Measurements from ENCODE around the gene MS4A12.
"Not testable (repeated sequence)": the region's sequence is repeated elsewhere in the genome, so short reads cannot be mapped to it uniquely, and the experiment has no call there.

DNA sequence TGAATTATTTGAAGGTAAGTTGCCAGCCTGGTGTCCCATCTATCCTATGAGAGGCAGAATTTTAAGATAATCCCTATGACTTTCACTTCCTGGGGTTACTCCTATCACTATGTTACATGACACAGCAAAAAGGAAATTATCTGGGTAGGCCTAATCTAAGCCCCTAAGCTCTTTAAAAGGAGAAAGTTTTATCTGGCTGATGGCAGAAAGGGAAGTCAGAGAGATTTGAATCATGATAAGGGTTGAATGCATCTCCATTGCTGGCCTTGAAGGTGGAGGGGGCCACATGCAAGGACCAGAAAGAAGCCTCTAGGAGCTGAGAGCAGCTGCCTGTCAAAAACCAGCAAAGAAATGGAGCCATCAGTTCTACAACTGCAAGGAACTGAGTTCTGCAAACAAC lies 46.0 kb downstream of the MS4A12 start:
- TF ChIP-seq, protein P1, sequence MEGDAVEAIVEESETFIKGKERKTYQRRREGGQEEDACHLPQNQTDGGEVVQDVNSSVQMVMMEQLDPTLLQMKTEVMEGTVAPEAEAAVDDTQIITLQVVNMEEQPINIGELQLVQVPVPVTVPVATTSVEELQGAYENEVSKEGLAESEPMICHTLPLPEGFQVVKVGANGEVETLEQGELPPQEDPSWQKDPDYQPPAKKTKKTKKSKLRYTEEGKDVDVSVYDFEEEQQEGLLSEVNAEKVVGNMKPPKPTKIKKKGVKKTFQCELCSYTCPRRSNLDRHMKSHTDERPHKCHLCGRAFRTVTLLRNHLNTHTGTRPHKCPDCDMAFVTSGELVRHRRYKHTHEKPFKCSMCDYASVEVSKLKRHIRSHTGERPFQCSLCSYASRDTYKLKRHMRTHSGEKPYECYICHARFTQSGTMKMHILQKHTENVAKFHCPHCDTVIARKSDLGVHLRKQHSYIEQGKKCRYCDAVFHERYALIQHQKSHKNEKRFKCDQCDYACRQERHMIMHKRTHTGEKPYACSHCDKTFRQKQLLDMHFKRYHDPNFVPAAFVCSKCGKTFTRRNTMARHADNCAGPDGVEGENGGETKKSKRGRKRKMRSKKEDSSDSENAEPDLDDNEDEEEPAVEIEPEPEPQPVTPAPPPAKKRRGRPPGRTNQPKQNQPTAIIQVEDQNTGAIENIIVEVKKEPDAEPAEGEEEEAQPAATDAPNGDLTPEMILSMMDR (IDR thresholded peaks at IDR 0.05), result not testable (repeated sequence)
- TF ChIP-seq, protein P2, sequence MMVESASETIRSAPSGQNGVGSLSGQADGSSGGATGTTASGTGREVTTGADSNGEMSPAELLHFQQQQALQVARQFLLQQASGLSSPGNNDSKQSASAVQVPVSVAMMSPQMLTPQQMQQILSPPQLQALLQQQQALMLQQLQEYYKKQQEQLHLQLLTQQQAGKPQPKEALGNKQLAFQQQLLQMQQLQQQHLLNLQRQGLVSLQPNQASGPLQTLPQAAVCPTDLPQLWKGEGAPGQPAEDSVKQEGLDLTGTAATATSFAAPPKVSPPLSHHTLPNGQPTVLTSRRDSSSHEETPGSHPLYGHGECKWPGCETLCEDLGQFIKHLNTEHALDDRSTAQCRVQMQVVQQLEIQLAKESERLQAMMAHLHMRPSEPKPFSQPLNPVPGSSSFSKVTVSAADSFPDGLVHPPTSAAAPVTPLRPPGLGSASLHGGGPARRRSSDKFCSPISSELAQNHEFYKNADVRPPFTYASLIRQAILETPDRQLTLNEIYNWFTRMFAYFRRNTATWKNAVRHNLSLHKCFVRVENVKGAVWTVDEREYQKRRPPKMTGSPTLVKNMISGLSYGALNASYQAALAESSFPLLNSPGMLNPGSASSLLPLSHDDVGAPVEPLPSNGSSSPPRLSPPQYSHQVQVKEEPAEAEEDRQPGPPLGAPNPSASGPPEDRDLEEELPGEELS (CRISPR knock-in tag; IDR thresholded peaks at IDR 0.05), result not testable (repeated sequence)
- TF ChIP-seq, protein P3, sequence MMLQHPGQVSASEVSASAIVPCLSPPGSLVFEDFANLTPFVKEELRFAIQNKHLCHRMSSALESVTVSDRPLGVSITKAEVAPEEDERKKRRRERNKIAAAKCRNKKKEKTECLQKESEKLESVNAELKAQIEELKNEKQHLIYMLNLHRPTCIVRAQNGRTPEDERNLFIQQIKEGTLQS (CRISPR knock-in tag; conservative IDR thresholded peaks at IDR 0.05), result not testable (repeated sequence)
- TF ChIP-seq CREB1 (CRISPR knock-in tag; IDR thresholded peaks at IDR 0.05); NR2C2 (CRISPR knock-in tag; IDR thresholded peaks at IDR 0.05); IRF2 (CRISPR knock-in tag; IDR thresholded peaks at IDR 0.05; ENCODE audit: borderline replicate concordance, low read depth); ETV6 (CRISPR knock-in tag; IDR thresholded peaks at IDR 0.05); CBFB (CRISPR knock-in tag; IDR thresholded peaks at IDR 0.05; ENCODE audit: low read depth); ZNF138 (CRISPR knock-in tag; conservative IDR thresholded peaks at IDR 0.05): not testable (repeated sequence)
- TF ChIP-seq, protein P4, sequence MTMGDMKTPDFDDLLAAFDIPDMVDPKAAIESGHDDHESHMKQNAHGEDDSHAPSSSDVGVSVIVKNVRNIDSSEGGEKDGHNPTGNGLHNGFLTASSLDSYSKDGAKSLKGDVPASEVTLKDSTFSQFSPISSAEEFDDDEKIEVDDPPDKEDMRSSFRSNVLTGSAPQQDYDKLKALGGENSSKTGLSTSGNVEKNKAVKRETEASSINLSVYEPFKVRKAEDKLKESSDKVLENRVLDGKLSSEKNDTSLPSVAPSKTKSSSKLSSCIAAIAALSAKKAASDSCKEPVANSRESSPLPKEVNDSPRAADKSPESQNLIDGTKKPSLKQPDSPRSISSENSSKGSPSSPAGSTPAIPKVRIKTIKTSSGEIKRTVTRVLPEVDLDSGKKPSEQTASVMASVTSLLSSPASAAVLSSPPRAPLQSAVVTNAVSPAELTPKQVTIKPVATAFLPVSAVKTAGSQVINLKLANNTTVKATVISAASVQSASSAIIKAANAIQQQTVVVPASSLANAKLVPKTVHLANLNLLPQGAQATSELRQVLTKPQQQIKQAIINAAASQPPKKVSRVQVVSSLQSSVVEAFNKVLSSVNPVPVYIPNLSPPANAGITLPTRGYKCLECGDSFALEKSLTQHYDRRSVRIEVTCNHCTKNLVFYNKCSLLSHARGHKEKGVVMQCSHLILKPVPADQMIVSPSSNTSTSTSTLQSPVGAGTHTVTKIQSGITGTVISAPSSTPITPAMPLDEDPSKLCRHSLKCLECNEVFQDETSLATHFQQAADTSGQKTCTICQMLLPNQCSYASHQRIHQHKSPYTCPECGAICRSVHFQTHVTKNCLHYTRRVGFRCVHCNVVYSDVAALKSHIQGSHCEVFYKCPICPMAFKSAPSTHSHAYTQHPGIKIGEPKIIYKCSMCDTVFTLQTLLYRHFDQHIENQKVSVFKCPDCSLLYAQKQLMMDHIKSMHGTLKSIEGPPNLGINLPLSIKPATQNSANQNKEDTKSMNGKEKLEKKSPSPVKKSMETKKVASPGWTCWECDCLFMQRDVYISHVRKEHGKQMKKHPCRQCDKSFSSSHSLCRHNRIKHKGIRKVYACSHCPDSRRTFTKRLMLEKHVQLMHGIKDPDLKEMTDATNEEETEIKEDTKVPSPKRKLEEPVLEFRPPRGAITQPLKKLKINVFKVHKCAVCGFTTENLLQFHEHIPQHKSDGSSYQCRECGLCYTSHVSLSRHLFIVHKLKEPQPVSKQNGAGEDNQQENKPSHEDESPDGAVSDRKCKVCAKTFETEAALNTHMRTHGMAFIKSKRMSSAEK (CRISPR knock-in tag; IDR thresholded peaks at IDR 0.05; ENCODE audit: borderline replicate concordance), result not testable (repeated sequence)
- TF ChIP-seq, protein P5, sequence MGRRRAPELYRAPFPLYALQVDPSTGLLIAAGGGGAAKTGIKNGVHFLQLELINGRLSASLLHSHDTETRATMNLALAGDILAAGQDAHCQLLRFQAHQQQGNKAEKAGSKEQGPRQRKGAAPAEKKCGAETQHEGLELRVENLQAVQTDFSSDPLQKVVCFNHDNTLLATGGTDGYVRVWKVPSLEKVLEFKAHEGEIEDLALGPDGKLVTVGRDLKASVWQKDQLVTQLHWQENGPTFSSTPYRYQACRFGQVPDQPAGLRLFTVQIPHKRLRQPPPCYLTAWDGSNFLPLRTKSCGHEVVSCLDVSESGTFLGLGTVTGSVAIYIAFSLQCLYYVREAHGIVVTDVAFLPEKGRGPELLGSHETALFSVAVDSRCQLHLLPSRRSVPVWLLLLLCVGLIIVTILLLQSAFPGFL (CRISPR knock-in tag; IDR thresholded peaks at IDR 0.05; ENCODE audit: borderline replicate concordance), result not testable (repeated sequence)
- TF ChIP-seq, protein P6, sequence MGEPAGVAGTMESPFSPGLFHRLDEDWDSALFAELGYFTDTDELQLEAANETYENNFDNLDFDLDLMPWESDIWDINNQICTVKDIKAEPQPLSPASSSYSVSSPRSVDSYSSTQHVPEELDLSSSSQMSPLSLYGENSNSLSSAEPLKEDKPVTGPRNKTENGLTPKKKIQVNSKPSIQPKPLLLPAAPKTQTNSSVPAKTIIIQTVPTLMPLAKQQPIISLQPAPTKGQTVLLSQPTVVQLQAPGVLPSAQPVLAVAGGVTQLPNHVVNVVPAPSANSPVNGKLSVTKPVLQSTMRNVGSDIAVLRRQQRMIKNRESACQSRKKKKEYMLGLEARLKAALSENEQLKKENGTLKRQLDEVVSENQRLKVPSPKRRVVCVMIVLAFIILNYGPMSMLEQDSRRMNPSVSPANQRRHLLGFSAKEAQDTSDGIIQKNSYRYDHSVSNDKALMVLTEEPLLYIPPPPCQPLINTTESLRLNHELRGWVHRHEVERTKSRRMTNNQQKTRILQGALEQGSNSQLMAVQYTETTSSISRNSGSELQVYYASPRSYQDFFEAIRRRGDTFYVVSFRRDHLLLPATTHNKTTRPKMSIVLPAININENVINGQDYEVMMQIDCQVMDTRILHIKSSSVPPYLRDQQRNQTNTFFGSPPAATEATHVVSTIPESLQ (CRISPR knock-in tag; IDR thresholded peaks at IDR 0.05), result not testable (repeated sequence)
